Activated T-helper 17 cell treated with anti-CD3 and anti-CD28 coated beads, Interleukin-2, amount 50 U/mL, for 72 hours (primary cell): ENCODE results near the gene ARL13B. TPM values are rescaled to one million over a fixed set of nuclear protein-coding genes. Genes with fewer than 3 reads are reported as not detected.
A peak's percentile ranks its signal among the peaks of the same experiment; 100 is the strongest.

Experiments
- ATAC-seq: fragments of 150-1000 bp; cut with Tn5 transposase; replicated peaks from 2 replicates; pipeline ENCODE4 v1.10.0; 2021; ENCODE audit warnings: mild to moderate bottlenecking, moderate library complexity
- H3K27ac Mint-ChIP-seq: one replicate; pipeline ENCODE4 v1.8.0; 2022; ENCODE audit warnings: mixed read lengths
- H3K27me3 Mint-ChIP-seq: one replicate; pipeline ENCODE4 v1.8.0; 2022; ENCODE audit warnings: mixed read lengths
- H3K36me3 Mint-ChIP-seq: one replicate; pipeline ENCODE4 v1.8.0; 2022; ENCODE audit warnings: low read depth, mild to moderate bottlenecking, mixed read lengths
- H3K4me1 Mint-ChIP-seq: one replicate; pipeline ENCODE4 v1.8.0; 2022; ENCODE audit warnings: mixed read lengths
- H3K4me3 Mint-ChIP-seq: one replicate; pipeline ENCODE4 v1.8.0; 2022; ENCODE audit warnings: mild to moderate bottlenecking, mixed read lengths
- H3K9me3 Mint-ChIP-seq: one replicate; pipeline ENCODE4 v1.8.0; 2022; ENCODE audit warnings: mixed read lengths
- total RNA-seq, 2 donors: library from RNA; stranded (reverse); gene quantifications; one replicate each; pipeline ENCODE4 v1.2.3, GENCODE V29; 2022

The ARL13B gene
- total RNA-seq, 2 donors from 2014 or later = 6.7 to 9.4 TPM

GRCh38 chr3:94089126-94089525, 109.2 kb downstream of the ARL13B start:
- Mint-ChIP-seq H3K36me3 (peaks cover 82% of the 10 kb centered on the region), H3K4me1 (no peaks in the 10 kb centered on the region), H3K27me3 (no peaks in the 10 kb centered on the region), H3K27ac (no peak overlapping the region), H3K9me3 (no peaks in the 10 kb centered on the region), H3K4me3 (no peak overlapping the region)
- ATAC-seq = no peak

- ATAC-seq = no peak
- Mint-ChIP-seq H3K4me3 (no peak overlapping the region), H3K27me3 (no peaks in the 10 kb centered on the region), H3K27ac (peak overlapping the region; percentile 24), H3K36me3 (peaks cover 89% of the 10 kb centered on the region), H3K4me1 (no peaks in the 10 kb centered on the region), H3K9me3 (no peaks in the 10 kb centered on the region)
These were observed 112.1 kb downstream of the ARL13B start for GRCh38 chr3:94092086-94092485.

GRCh38 chr3:94093151-94093550, 113.2 kb downstream of the ARL13B start:
- Mint-ChIP-seq H3K27me3 (no peaks in the 10 kb centered on the region), H3K4me3 (no peak overlapping the region), H3K36me3 (peaks cover 89% of the 10 kb centered on the region), H3K27ac (no peak overlapping the region), H3K9me3 (no peaks in the 10 kb centered on the region), H3K4me1 (no peaks in the 10 kb centered on the region)
- no peak for ATAC-seq

GRCh38 chr3:94095111-94095510, 115.2 kb downstream of the ARL13B start:
- no peaks in the 10 kb centered on the region for H3K4me1 Mint-ChIP-seq
- ATAC-seq = no peak
- H3K27ac Mint-ChIP-seq = no peak overlapping the region
- H3K4me3 Mint-ChIP-seq = no peak overlapping the region
- no peaks in the 10 kb centered on the region for H3K27me3 Mint-ChIP-seq
- no peaks in the 10 kb centered on the region for H3K9me3 Mint-ChIP-seq
- H3K36me3 Mint-ChIP-seq = peaks cover 89% of the 10 kb centered on the region

- no peaks in the 10 kb centered on the region for H3K4me1 Mint-ChIP-seq
- no peak overlapping the region for H3K4me3 Mint-ChIP-seq
- no peak overlapping the region for H3K27ac Mint-ChIP-seq
- no peaks in the 10 kb centered on the region for H3K27me3 Mint-ChIP-seq
- H3K9me3 Mint-ChIP-seq = no peaks in the 10 kb centered on the region
- no peak for ATAC-seq
- peaks cover 88% of the 10 kb centered on the region for H3K36me3 Mint-ChIP-seq
These were observed 118.5 kb downstream of the ARL13B start for GRCh38 chr3:94098452-94098851.

- ATAC-seq = no peak
- Mint-ChIP-seq H3K36me3 (peaks cover 90% of the 10 kb centered on the region), H3K27ac (no peak overlapping the region), H3K4me1 (no peaks in the 10 kb centered on the region), H3K27me3 (no peaks in the 10 kb centered on the region), H3K9me3 (no peaks in the 10 kb centered on the region), H3K4me3 (no peak overlapping the region)
These were observed 119.4 kb downstream of the ARL13B start for GRCh38 chr3:94099311-94099710.

GRCh38 chr3:94101860-94102259, 121.9 kb downstream of the ARL13B start:
- H3K27me3 Mint-ChIP-seq = no peaks in the 10 kb centered on the region
- ATAC-seq = no peak
- no peaks in the 10 kb centered on the region for H3K9me3 Mint-ChIP-seq
- no peak overlapping the region for H3K27ac Mint-ChIP-seq
- H3K4me1 Mint-ChIP-seq = no peaks in the 10 kb centered on the region
- H3K4me3 Mint-ChIP-seq = no peak overlapping the region
- peaks cover 85% of the 10 kb centered on the region for H3K36me3 Mint-ChIP-seq

Other genes starting within 250 kb of the ARL13B start
- gene PROS1, start 6.3 kb upstream of the ARL13B start, total RNA-seq = 1 to 10 TPM; 1.1 to 2.8 TPM
- gene STX19, start 48.4 kb downstream of the ARL13B start, total RNA-seq = not detected
- gene DHFR2, start 82.8 kb downstream of the ARL13B start, total RNA-seq = 1 to 10 TPM; 7.9 to 9.4 TPM
- gene NSUN3, start 82.9 kb downstream of the ARL13B start, total RNA-seq = 10 to 100 TPM; 17.8 to 25.8 TPM